HG02642 (cell line): ENCODE data around the gene CFAP97D1.

Experiments
- ATAC-seq: cut with Tn5 transposase; IDR thresholded peaks from one replicate; pipeline ENCODE4 v1.9.1; 2021; ENCODE audit warnings: mild to moderate bottlenecking; ENCODE audit not compliant: unreplicated experiment, poor library complexity

CFAP97D1 gene

GRCh38 chr17:43780135-43780534 lies at the start of gene CFAP97D1:
CFAP97D1 (plus strand) TSS chr17:43780435; CDS start chr17:43780463, 28 bp downstream.
- no peak for ATAC-seq

GRCh38 chr17:43732958-43733357 lies 47.3 kb upstream of the CFAP97D1 start:
- ATAC-seq = no peak

DNA sequence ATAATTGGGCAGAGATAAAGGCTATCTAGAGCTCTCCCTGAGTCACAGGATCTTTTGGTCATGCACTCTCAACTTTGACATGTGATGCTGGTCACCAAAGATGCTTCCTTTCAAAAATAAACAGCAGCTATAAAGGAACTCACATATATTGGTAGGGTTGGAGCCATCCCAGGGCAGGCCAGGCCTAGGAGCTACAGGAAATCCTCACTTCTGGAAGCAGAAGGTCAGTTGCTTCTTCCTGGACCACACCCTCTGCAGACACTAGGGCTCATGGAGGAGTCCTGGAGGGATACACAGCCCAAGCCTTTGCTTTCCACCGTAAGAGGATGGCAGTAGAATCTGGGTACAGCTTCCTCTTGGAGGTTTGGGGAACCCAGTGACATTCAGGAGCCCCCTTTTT lies 46.3 kb upstream of the CFAP97D1 start:
- ATAC-seq = no peak

- no peak for ATAC-seq
These were observed 45.9 kb upstream of the CFAP97D1 start for GRCh38 chr17:43734376-43734775.

GRCh38 chr17:43736389-43736788 lies 43.8 kb upstream of the CFAP97D1 start:
- no peak for ATAC-seq

DNA sequence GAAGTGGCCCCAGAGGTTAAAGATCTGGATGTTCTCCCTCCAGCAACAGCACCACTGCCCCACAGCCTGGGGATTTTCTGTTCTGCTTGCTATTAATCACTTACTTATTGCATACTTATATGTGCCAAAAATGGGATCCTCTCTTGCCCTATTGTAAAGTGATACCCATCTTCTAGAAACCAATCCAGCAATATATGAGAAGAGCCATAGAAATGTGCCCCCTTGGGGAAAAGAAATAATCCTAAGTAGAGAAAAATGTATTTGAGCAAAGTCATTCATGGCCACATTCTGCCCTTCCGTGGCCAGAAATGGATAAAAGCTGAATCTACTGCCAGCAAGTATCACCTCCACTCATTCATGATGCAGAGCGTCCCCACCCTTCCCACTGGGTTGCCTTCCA lies 42.5 kb upstream of the CFAP97D1 start:
- no peak for ATAC-seq

- ATAC-seq = no peak
These were observed 39.7 kb upstream of the CFAP97D1 start for GRCh38 chr17:43740541-43740940.

- no peak for ATAC-seq
These were observed 38.6 kb upstream of the CFAP97D1 start for GRCh38 chr17:43741636-43742035.

DNA sequence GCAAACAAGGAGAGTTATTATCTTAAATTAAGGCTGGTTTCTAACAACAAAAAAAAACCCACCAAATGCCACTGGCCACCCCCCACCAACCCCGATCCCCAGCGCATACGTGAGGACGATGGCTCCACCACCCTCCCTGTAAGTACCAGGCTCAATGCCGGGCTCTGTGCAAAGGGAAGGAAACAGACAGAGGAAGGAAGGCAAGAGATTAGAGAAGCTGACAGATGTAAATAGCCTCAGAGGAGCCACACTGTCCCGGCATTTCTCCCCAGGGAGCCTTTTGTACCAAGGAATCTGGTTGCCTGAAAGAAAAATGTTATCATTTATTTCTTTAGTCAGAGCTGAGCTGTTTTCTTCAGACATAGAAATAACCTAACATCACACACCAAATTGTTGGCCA lies 34.7 kb upstream of the CFAP97D1 start:
- ATAC-seq = no peak

DNA sequence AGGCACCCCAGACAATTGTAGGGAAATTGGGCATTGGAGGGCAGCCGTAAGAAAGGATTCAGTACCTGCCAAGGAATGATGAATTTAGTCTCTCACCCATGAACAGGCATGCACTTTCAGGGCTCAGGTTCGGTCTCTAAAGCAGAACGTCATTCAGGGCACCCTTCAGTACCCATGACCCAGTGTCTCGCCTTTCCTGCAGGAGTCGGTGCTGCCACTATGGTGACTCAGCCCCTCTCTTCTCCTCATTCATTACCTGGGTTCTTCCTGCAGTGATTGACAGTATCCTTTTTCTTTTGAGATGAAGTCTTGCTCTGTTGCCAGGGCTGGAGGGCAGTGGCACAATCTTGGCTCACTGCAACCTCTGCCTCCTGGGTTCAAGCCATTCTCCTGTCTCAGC lies 30.1 kb upstream of the CFAP97D1 start:
- ATAC-seq = no peak

- no peak for ATAC-seq
These were observed 26.6 kb upstream of the CFAP97D1 start for GRCh38 chr17:43753493-43754129.

DNA sequence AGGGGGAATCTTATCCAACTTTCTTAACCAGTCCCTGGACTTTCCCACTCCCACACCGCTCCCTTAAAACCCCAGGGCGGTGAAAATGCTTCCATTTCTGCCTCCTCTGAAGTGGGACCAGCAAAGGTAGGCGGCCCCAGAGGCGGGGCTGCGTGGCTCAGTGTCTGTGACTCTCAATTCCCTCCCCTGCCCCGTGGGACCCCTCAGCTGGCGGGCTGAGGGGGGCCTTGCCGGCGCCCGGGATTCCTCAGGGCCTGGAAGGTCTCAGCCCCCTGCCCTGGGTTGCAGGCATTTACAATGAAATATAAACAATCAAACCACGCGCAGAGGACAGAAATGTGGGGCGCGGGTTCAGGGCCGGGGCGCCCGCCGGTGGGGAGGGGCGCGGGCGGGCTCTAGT lies 25.3 kb upstream of the CFAP97D1 start:
- no peak for ATAC-seq

DNA sequence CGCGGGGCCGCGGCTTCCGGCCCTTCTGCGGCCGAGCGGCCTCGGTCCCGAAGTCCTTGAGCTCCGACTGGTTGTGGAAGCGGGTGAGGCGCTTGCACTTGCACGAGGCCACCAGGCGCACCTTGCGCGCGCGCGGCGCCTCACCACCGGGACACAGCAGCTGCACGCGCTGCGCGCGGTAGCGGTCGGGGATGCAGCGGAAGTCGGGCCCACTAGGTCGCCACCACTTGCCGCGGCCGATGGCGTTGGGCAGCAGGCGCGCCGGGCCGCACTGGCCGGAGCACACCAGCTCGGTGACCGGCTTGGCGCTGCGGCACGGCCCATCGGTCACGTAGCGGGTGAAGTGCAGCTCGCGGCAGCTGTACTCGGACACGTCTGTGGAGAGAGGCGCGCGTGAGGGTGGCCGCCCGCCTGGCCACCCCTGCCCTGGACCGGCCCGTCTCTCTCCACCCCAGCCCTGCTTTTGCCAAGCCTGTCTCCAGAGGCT lies 24.8 kb upstream of the CFAP97D1 start:
- no peak for ATAC-seq

GRCh38 chr17:43756201-43756600 lies 24.0 kb upstream of the CFAP97D1 start:
- ATAC-seq = no peak

DNA sequence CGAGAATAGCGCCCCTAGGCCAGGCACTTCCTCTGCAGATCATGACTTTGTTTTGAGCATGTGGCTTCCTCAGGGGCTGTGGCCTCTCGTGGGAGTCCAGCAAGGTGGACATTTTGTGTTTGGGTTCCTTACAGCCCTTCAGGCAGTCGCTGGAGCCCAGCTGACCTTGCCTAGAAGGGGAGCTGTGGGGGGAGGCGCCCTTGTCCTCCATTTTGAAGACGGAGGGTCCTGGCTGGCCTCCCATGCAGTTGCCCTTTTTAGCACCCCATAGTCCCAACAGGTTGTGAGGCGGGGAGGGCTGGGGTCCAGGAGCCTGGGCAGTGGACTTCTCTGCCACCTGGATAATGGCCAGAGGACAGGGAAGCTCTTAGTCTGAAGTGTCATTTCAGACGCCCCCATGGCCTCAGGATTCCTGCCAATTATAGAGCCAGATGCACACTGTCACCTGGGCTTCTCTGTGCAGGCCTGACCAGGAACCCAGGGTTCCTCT lies 23.0 kb upstream of the CFAP97D1 start:
- no peak for ATAC-seq

- ATAC-seq = no peak
These were observed 22.1 kb upstream of the CFAP97D1 start for GRCh38 chr17:43758086-43758485.

GRCh38 chr17:43758497-43759174 lies 21.6 kb upstream of the CFAP97D1 start, which contains the start of gene SOST:
SOST (minus strand) TSS chr17:43758791; CDS start chr17:43758741, 50 bp downstream.
- ATAC-seq = no peak

- no peak for ATAC-seq
These were observed 20.4 kb upstream of the CFAP97D1 start for GRCh38 chr17:43759836-43760235.

GRCh38 chr17:43760254-43760852 lies 19.9 kb upstream of the CFAP97D1 start:
- ATAC-seq = no peak

GRCh38 chr17:43766413-43767052 lies 13.7 kb upstream of the CFAP97D1 start:
- no peak for ATAC-seq
